Thyroid gland (tissue), 4 donors: ENCODE measurements around the gene LMTK2. TPM values are rescaled to one million over a fixed set of nuclear protein-coding genes. Genes with fewer than 3 reads are reported as not detected.

Experiments
- DNase-seq, 2 donors: peaks; one replicate each; pipeline ENCODE4 v3.0.0-alpha.2; 2019
- H3K27ac ChIP-seq, 3 donors: fragments of 200-600 bp; sonication (generic); 1 replicate in 2 of 3; 2 replicates in 1 of 3; pipeline ENCODE4 v1.5.1; 2016 to 2019; ENCODE audit warnings: mild to moderate bottlenecking in 1 of 3, moderate library complexity in 1 of 3
- H3K27me3 ChIP-seq: fragments of 200-600 bp; sonication (generic); one replicate; pipeline ENCODE4 v1.5.1; 2019
- H3K36me3 ChIP-seq, 2 donors: fragments of 200-600 bp; sonication (generic); one replicate each; pipeline ENCODE4 v1.5.1; 2016 to 2019
- H3K4me1 ChIP-seq, 2 donors: fragments of 200-600 bp; sonication (generic); one replicate each; pipeline ENCODE4 v1.5.1; 2017 to 2019
- H3K4me3 ChIP-seq, 3 donors: fragments of 200-600 bp; sonication (generic); replicated peaks in 1 of 3; 1 replicate in 2 of 3; 2 replicates in 1 of 3; pipeline ENCODE4 v1.5.1; 2016; ENCODE audit warnings: mild to moderate bottlenecking in 1 of 3
- H3K9me3 ChIP-seq: fragments of 200-600 bp; sonication (generic); one replicate; pipeline ENCODE4 v1.5.1; 2017
- POLR2A ChIP-seq, 2 donors: fragments of 450-650 bp; IDR thresholded peaks; one replicate each; pipeline ENCODE4 v1.6.1; 2017; ENCODE audit warnings: antibody characterized with exemption in 2 of 2, mild to moderate bottlenecking in 2 of 2, moderate library complexity in 1 of 2
- WGBS, 2 donors: methylation state at CpG; one replicate each; pipeline ENCODE4 v1.1.5; 2017; 5-methylcytosine and 5-hydroxymethylcytosine counted together
- intact Hi-C: fragments of 100-400 bp; cut with DNase I; formaldehyde crosslinking; loops from one replicate; pipeline ENCODE4 v1.15.1; 2023
- total RNA-seq, 4 donors: library from RNA; depleted of rRNA; stranded (reverse); fragments of >200 nt; gene quantifications; one replicate each; pipeline ENCODE4 v1.2.3, GENCODE V29; 2016
- TF ChIP-seq, protein P1 (sequence below), 6 experiments: fragments of 200-600 bp in 3 of 6; fragments of 450-650 bp in 3 of 6; sonication (generic) in 3 of 6; IDR thresholded peaks; one replicate each; pipeline ENCODE4 v1.5.1; 2016 to 2019; ENCODE audit warnings: antibody characterized with exemption in 6 of 6, mild to moderate bottlenecking in 2 of 6, inconsistent platforms in 1 of 6, moderate library complexity in 1 of 6

The LMTK2 gene
- total RNA-seq, 4 donors from 2014 or later: 22.0 to 36.5 (median 26.6) TPM

DNA sequence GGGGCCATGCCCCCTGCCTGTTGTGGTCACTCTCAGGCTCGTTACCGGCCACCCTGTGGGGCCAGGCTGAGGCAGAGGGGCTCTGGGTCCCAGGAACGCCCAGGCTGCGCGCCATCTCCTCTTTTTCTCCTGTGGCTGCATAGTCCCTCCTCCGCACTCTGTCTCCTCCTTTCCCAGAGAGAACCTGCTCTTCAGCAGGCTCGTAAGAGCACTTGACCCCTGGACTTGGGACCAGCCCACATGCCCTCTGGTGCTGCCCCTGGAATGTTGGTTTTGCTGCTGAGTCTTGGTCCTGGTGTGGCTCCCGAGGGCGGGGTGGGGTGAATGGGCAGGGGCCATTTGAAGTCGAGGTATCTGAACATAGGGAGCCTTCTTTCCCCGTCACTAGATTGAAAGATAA is 98.0 kb downstream of the LMTK2 start:
- TF ChIP-seq, protein P1, sequence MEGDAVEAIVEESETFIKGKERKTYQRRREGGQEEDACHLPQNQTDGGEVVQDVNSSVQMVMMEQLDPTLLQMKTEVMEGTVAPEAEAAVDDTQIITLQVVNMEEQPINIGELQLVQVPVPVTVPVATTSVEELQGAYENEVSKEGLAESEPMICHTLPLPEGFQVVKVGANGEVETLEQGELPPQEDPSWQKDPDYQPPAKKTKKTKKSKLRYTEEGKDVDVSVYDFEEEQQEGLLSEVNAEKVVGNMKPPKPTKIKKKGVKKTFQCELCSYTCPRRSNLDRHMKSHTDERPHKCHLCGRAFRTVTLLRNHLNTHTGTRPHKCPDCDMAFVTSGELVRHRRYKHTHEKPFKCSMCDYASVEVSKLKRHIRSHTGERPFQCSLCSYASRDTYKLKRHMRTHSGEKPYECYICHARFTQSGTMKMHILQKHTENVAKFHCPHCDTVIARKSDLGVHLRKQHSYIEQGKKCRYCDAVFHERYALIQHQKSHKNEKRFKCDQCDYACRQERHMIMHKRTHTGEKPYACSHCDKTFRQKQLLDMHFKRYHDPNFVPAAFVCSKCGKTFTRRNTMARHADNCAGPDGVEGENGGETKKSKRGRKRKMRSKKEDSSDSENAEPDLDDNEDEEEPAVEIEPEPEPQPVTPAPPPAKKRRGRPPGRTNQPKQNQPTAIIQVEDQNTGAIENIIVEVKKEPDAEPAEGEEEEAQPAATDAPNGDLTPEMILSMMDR (IDR thresholded peaks at IDR 0.05): no peak
- no peak for TF ChIP-seq POLR2A (IDR thresholded peaks at IDR 0.05)
- no peaks in the 10 kb centered on the region for H3K4me1 ChIP-seq
- no peak overlapping the region for H3K27ac ChIP-seq
- H3K27me3 ChIP-seq: no peaks in the 10 kb centered on the region
- peaks cover 13 to 30% of the 10 kb centered on the region in 2 donors for H3K36me3 ChIP-seq
- 80 to 84% methylated on average over 11 of the region's 11 CpGs for WGBS, 2 donors
- intact Hi-C loops: no loop called here
- no peak overlapping the region for H3K4me3 ChIP-seq
- DNase-seq: no peak
- no peaks in the 10 kb centered on the region for H3K9me3 ChIP-seq

DNA sequence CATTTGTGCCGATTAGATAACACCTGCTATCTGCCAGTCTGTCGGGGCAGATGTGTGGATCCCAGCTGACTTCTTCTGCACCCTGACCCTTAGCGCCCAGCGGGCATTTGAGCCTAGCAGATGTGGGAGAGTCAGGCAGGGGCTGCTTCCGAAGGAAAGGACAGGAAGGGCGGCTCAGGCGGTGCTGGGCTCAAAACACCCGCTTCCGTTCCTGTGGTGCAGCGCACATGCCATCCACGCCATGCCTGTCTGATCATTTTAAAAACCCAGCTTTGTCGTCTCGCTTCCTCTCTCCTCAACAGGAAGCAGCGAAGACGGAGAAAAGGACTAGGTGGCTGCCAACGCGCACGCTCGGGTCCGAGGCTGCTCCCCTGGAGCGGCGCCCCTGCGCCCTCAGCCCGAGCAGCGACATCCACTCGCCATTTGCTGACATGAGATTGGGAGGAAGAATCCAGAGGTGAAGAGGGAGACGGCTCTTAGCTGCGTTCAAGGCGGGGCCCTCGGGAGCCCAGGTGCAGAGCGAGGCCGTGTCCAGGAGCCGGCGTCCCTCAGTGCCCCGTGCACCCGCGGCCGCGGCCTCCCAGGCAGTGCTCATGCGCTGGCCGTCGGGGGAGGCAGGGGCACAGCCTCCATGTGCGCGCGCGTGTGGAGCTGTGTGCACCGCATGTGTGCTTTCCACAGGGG is 98.6 kb downstream of the LMTK2 start:
- no peaks in the 10 kb centered on the region for H3K4me1 ChIP-seq
- H3K9me3 ChIP-seq: no peaks in the 10 kb centered on the region
- intact Hi-C loops: no loop called here
- H3K36me3 ChIP-seq: peaks cover 13 to 30% of the 10 kb centered on the region in 2 donors
- H3K4me3 ChIP-seq: no peak overlapping the region
- TF ChIP-seq POLR2A (IDR thresholded peaks at IDR 0.05): no peak
- TF ChIP-seq, protein P1 (IDR thresholded peaks at IDR 0.05): no peak
- 95% methylated on average over 35 to 47 of the region's 47 CpGs for WGBS, 2 donors
- no peaks in the 10 kb centered on the region for H3K27me3 ChIP-seq
- H3K27ac ChIP-seq: no peak overlapping the region
- no peak for DNase-seq

DNA sequence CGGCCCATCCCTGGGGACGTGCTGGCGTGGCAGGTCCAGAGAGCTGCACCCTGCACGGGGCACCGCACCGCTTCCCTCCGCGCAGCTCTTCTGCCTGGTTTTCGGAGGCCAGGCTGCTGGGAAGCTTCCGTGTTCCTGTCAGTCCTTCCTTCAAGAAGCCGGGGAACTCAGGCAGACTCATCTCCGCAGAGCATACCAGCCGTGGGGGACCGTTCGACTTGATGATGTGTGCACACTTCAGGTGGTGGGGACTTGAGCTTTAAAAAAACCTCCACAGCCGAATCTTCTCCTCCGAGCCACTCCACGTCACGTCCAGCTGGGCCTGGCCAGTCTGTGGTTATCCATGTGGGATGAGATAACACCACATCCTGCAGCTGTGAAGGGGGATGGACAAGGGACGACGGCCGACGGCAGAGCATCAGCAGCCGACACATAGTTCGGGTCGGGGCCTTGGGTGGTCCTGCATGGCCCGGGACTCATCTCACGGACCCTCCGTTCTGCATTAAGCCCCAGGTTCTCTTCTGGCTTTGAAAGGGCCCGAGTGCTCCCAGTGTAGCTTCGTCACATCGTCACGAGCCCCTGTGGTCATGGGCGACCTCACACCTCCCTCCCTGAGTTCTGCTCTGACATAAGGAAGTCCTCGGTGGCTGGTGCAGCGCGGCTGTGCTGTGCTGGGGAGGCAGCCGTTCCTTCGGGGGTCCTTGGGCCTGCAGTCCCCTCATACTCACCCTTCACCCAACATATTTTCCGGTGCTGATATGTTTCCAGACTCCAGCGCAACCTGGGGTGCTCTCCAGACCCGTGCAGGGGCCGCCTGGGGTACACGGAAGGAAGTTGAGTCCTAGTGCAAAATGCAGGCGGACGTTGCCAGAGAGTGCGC is 100.0 kb downstream of the LMTK2 start:
- Histone ChIP-seq H3K27ac (no peak overlapping the region), H3K9me3 (no peaks in the 10 kb centered on the region), H3K4me3 (no peak overlapping the region), H3K36me3 (peaks cover 13 to 30% of the 10 kb centered on the region in 2 donors), H3K27me3 (no peaks in the 10 kb centered on the region), H3K4me1 (peaks cover 3% of the 10 kb centered on the region in 2 donors)
- intact Hi-C loops: no loop called here
- WGBS, 2 donors: 96 to 97% methylated on average over 30 to 47 of the region's 47 CpGs
- TF ChIP-seq, protein P1 (IDR thresholded peaks at IDR 0.05): no peak
- no peak for TF ChIP-seq POLR2A (IDR thresholded peaks at IDR 0.05)
- no peak for DNase-seq

DNA sequence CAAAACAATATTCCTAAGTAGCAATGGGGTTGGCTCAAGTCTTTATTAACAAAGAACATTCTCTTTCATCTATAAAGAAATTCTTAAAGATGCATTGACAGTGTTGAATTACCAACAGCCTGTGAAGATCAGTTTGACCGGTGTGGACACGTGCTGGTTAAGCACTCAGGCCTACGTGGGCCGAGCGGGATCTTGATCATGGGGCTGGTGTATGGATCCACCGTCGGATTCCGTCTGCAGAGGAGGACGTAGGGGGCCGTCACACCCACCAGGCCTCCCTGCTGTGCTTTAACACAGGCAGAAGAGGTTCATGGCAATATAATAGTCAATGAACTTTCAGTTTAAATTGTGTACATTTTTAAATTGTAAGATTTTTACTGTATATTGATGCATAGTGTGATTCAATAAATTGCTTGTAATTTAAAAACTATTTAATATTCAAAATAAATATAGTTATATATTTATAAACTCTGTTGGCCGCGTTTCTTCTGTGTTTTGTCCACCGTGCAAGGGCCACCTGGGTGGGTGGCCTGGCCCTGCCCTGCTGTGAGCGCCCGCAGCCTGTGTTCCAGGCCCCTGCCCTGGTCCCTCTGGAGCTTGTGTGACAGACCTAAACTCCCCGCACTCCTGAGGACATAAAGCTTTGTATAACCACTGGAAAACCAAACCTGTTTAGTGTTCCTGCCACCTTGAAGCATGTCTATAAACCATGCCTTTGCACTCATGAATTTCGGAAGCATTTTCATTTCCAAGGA is 102.7 kb downstream of the LMTK2 start:
- no peaks in the 10 kb centered on the region for H3K9me3 ChIP-seq
- no peak for DNase-seq
- 95% methylated on average over 17 of the region's 17 CpGs for WGBS, 2 donors
- TF ChIP-seq, protein P1 (IDR thresholded peaks at IDR 0.05): no peak
- no peak for TF ChIP-seq POLR2A (IDR thresholded peaks at IDR 0.05)
- H3K27ac ChIP-seq: no peak overlapping the region
- H3K4me1 ChIP-seq: peaks cover 3% of the 10 kb centered on the region in 2 donors
- H3K36me3 ChIP-seq: peaks cover 11 to 20% of the 10 kb centered on the region in 2 donors
- H3K27me3 ChIP-seq: no peaks in the 10 kb centered on the region
- H3K4me3 ChIP-seq: no peak overlapping the region
- intact Hi-C loops: no loop called here
